Loucy (cell line): Measurements from ENCODE around the gene AGAP1.

Source experiments
- CTCF ChIP-seq: fragments of 200-600 bp; sonication (generic); conservative IDR thresholded peaks from 2 replicates; pipeline ENCODE4 v1.5.1; 2014; ENCODE audit warnings: mild to moderate bottlenecking, antibody characterized with exemption, low read length
- EZH2phosphoT487 ChIP-seq: fragments of 200-600 bp; IDR thresholded peaks from 2 replicates; pipeline ENCODE4 v1.6.1; 2018; ENCODE audit warnings: antibody characterized with exemption, mild to moderate bottlenecking, moderate library complexity, borderline replicate concordance

GRCh38 chr2:235553696-235554100, 59.9 kb downstream of the AGAP1 start:
- no peak for TF ChIP-seq CTCF
- TF ChIP-seq EZH2phosphoT487: no peak
